Activated naive CD8-positive, alpha-beta T cell treated with anti-CD3 and anti-CD28 coated beads, Interleukin-2, amount 10 ng/mL, durations not matched to agents 7 days and 5 days (primary cell): ENCODE measurements around the gene PRKCSH. TPM values are rescaled to one million over a fixed set of nuclear protein-coding genes. Genes with fewer than 3 reads are reported as not detected.

Experiments
- ATAC-seq: fragments of 150-1000 bp; cut with Tn5 transposase; one replicate; pipeline ENCODE4 v1.10.0; 2021; ENCODE audit warnings: low read depth, moderate library complexity
- POLR2A ChIA-PET: fragments of 350-600 bp; sonication (Branson Sonifier 250); formaldehyde crosslinking; loops from one replicate; lab custom pipeline; 2021; ENCODE audit warnings: antibody characterized with exemption; lab: Charles Lee
- DNase-seq: peaks from one replicate; pipeline ENCODE4 v3.0.0; 2021
- H3K27ac Mint-ChIP-seq: one replicate; pipeline ENCODE4 v1.8.0; 2022; ENCODE audit warnings: mild to moderate bottlenecking, mixed read lengths
- H3K27me3 Mint-ChIP-seq: one replicate; pipeline ENCODE4 v1.8.0; 2022; ENCODE audit warnings: mild to moderate bottlenecking, moderate library complexity, mixed read lengths
- H3K36me3 Mint-ChIP-seq: one replicate; pipeline ENCODE4 v1.8.0; 2021; ENCODE audit warnings: mild to moderate bottlenecking, mixed read lengths
- H3K4me1 Mint-ChIP-seq: one replicate; pipeline ENCODE4 v1.8.0; 2021; ENCODE audit warnings: mixed read lengths
- H3K4me3 Mint-ChIP-seq: one replicate; pipeline ENCODE4 v1.8.0; 2022; ENCODE audit warnings: mild to moderate bottlenecking, moderate library complexity, mixed read lengths
- H3K9me3 Mint-ChIP-seq: one replicate; pipeline ENCODE4 v1.8.0; 2021; ENCODE audit warnings: mixed read lengths
- total RNA-seq, 2 experiments: library from RNA; stranded (reverse); gene quantifications; one replicate each; pipeline ENCODE4 v1.2.3, GENCODE V29; 2021

PRKCSH gene, protein sequence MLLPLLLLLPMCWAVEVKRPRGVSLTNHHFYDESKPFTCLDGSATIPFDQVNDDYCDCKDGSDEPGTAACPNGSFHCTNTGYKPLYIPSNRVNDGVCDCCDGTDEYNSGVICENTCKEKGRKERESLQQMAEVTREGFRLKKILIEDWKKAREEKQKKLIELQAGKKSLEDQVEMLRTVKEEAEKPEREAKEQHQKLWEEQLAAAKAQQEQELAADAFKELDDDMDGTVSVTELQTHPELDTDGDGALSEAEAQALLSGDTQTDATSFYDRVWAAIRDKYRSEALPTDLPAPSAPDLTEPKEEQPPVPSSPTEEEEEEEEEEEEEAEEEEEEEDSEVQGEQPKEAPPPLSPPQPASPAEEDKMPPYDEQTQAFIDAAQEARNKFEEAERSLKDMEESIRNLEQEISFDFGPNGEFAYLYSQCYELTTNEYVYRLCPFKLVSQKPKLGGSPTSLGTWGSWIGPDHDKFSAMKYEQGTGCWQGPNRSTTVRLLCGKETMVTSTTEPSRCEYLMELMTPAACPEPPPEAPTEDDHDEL
- 100 to 1,000 TPM; 297 to 310 TPM for total RNA-seq

DNA sequence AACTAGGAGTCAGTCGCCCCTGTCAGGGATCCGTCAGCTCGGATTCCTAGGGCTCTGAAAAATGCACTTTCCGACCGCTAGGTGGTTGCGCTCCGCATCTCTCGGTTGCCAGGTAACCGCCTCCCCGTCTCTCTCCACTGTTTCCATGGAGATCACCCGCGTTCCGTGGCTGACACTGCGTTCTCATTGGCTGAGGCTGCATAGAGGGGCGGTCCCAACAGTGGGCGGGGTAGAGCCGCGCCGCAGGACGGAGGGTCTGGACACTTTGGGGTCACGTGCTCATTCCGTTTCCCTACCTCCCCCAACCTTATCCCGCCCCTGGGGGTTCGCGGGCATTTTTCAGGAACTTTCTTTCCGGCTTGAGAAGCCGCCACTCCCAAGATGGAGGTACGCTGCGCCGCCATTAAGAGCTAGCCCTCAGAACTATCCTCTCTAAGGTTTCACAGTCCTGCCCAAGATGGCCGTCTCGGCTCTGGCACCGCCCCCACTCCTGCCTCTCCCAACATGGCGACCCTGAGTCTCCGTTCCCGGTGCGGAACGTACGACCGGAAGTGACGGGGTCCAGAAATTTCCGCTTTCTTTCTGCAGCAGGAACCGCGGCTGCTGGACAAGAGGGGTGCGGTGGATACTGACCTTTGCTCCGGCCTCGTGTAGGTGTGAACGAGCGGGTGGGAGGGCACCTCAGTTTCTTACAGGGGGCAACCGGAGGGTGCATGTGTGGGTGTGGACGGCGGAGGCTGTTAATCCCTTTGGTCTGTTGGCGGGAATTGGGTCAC, at the start of gene PRKCSH, which contains the start of gene ODAD3:
PRKCSH (plus strand) TSS at position 579 of the 776 bp plus-strand sequence. CDS start 483 bp downstream, outside the sequence.
ODAD3 (minus strand) TSS at position 65 of the 776 bp plus-strand sequence. CDS start 105 bp downstream, outside the sequence.
- peak within 1 kb of the TSS; percentile 96 for H3K27ac Mint-ChIP-seq
- peak; percentile 96 for DNase-seq
- H3K9me3 Mint-ChIP-seq: no peaks in the 10 kb centered on the region
- peaks cover 2% of the 10 kb centered on the region for H3K27me3 Mint-ChIP-seq
- peak within 1 kb of the TSS; percentile 99 for H3K4me3 Mint-ChIP-seq
- POLR2A ChIA-PET: interaction anchor here (0.6 to 4.1 kb wide), 8 partner anchors 9 to 340 kb away, joined by 3 to 17 read pairs (median 4); partner anchors contain the start of gene SWSAP1
- H3K4me1 Mint-ChIP-seq: peaks cover 12% of the 10 kb centered on the region
- peaks cover 11% of the 10 kb centered on the region for H3K36me3 Mint-ChIP-seq
- peak; percentile 97 for ATAC-seq

DNA sequence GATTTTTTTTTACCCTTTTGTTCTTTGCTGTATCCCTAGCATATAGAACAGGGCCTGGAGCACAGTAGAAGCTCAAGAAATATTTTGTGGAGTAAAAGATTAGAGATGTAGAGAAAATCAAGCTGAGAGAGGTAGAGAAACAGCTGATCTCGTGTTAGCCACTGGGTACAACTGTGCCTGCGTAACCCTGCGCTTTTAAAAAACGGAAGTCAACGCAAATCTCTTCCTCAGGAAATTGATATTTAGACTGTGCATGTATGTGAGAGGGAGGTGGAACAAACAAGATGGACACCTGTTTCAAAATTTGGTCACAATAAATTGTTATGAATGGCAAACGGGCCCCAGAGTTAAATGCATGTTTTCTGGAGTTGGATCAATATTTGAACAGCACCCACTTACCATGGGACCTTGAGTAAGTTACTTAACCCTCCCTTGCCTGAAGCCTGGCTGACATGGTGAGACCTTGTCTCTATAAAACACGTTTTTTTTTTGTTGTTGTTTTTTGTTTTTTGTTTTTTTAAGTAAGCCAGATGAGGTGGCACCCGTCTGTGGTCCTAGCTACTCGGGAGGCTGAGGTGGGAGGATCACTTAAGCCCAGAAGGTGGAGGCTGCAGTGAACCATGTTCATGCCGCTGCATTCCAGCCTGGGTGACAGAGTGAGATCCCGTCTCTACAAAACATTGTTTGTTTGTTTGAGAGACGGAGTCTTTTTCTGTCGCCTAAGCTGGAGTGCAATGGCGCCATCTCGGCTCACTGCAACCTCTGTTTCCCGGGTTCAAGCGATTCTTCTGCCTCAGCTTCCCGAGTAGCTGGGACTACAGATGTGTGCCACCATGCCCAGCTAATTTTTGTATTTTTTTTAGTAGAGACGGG, 48.0 kb upstream of the PRKCSH start:
- no peaks in the 10 kb centered on the region for H3K36me3 Mint-ChIP-seq
- peaks cover 13% of the 10 kb centered on the region for H3K4me1 Mint-ChIP-seq
- H3K27me3 Mint-ChIP-seq: peaks cover 20% of the 10 kb centered on the region
- peak; percentile 66 for ATAC-seq
- H3K9me3 Mint-ChIP-seq: no peaks in the 10 kb centered on the region
- DNase-seq: no peak
- no peak overlapping the region for H3K4me3 Mint-ChIP-seq
- no peak overlapping the region for H3K27ac Mint-ChIP-seq
- POLR2A ChIA-PET: interaction anchor here (1.5 kb wide), 1 partner anchor 13 kb away, joined by 5 read pairs; the partner anchor contains the start of gene SWSAP1

DNA sequence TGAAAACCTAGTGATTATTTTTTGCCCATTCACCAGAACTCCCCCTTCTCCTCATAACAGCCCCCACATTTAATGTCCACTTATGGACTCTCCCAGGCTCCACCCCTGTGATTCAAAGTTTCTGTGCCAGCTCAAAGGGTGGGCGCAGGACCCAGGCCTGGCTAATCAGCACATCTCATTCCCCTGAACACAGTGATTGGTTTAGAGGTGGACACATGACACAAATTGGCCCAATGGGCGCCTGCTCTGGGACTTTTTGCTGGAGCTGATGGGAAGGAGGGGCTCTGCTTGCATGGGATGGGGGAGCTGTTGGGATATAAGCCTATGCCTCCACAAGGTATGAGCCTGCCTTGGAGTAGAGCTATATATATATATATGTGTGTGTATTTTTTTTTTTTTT, 45.1 kb upstream of the PRKCSH start:
- POLR2A ChIA-PET: interaction anchor here (0.6 to 1.8 kb wide), 2 partner anchors 9 to 43 kb away, joined by 3 to 11 read pairs; no protein-coding TSS in a partner anchor
- H3K4me1 Mint-ChIP-seq: peaks cover 11% of the 10 kb centered on the region
- ATAC-seq (no peak), DNase-seq (no peak)
- H3K27me3 Mint-ChIP-seq: peaks cover under 1% of the 10 kb centered on the region
- H3K9me3 Mint-ChIP-seq: no peaks in the 10 kb centered on the region
- H3K27ac Mint-ChIP-seq: no peak overlapping the region
- no peak overlapping the region for H3K4me3 Mint-ChIP-seq
- H3K36me3 Mint-ChIP-seq: no peaks in the 10 kb centered on the region

DNA sequence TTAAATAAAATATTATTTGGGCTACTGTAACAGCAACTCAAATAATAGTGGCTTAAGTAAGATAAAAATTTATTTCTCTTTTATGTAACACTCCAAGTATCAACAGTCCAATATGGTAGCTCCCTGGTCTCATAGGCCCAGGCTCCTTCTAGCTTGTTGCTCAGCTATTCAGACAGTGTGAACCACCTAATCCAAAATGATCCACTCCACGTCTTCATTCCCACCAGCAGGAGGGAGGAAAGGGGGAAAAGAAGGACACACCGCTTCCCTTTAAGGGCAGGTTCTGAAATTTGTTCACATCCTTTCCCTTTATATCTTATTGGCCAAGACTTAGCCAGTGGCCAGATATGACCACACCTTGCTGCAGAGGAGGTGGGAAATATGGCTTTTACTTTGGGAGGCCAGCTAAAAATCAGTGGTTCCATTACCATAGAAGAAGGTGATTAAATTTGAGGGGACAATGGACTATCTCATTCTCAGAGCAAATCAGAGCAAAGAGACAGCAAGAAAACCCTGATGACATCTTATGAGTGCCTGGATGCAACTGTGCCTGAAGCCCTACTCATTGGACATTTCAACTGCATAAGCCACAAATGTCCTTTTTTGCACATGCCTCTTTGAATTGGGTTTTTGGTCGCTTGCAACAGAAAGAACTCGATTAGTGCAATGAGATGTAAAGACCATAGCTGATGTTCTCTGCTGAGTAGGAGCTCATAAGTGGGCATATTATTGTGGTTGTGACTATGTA, 44.3 kb upstream of the PRKCSH start:
- H3K4me1 Mint-ChIP-seq: peaks cover 11% of the 10 kb centered on the region
- no peak overlapping the region for H3K4me3 Mint-ChIP-seq
- H3K9me3 Mint-ChIP-seq: no peaks in the 10 kb centered on the region
- no peaks in the 10 kb centered on the region for H3K36me3 Mint-ChIP-seq
- no peaks in the 10 kb centered on the region for H3K27me3 Mint-ChIP-seq
- H3K27ac Mint-ChIP-seq: no peak overlapping the region
- ATAC-seq (no peak), DNase-seq (no peak)
- POLR2A ChIA-PET: interaction anchor here (0.6 to 1.8 kb wide), 3 partner anchors 10 to 43 kb away, joined by 3 to 11 read pairs (median 4); partner anchors contain the start of gene SWSAP1

DNA sequence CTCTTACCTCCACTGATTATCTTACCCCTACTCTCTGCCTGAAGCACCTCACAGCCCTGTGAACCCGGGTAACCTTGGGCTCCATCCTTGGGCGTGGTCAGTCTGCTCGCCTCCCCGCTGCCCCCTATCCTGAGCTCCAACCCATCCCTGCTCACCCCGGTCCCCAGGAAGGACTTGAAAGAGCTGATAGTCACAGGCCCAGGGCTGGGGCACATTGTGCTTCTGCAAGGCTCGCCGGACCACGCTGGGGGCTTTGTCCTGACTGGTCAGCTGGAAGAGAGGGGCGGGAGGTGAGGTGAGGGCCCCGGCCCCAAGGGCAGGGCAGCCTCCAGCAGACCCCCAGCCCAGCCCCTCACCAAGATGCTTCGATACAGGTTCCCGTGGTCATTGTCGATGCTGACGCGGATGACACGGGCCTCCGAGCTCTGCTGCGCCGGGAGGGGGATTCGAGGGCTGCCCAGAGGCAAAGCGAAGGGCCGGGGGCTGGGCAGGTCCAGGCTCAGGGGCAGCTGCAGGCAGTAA, 38.3 kb upstream of the PRKCSH start:
- Mint-ChIP-seq H3K9me3 (no peaks in the 10 kb centered on the region), H3K4me3 (no peak overlapping the region), H3K27ac (no peak overlapping the region), H3K27me3 (no peaks in the 10 kb centered on the region), H3K36me3 (no peaks in the 10 kb centered on the region), H3K4me1 (peaks cover 7% of the 10 kb centered on the region)
- DNase-seq (no peak), ATAC-seq (no peak)
- POLR2A ChIA-PET: no interaction called here

DNA sequence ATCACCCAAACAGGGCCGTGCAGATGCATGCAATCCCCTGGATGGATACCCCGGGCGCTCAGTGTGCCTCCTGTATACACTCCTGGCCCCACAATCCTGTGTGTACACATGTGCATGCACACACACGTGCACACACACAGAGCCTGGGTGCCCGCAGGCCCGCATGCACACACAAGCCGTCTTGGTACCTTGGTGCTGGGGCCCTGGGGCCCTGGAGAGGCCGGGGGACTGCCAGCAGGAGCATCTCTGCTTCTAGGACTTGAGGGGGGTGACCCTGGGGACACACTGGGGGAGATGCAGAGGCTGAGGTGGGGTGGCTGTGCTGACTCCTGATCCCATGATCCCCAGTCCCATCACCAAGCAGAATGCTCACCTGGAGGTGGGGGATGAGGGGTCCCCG, 35.8 kb upstream of the PRKCSH start:
- ATAC-seq (no peak), DNase-seq (no peak)
- H3K36me3 Mint-ChIP-seq: no peaks in the 10 kb centered on the region
- no peak overlapping the region for H3K4me3 Mint-ChIP-seq
- H3K9me3 Mint-ChIP-seq: no peaks in the 10 kb centered on the region
- POLR2A ChIA-PET: no interaction called here
- H3K4me1 Mint-ChIP-seq: peaks cover 4% of the 10 kb centered on the region
- H3K27me3 Mint-ChIP-seq: no peaks in the 10 kb centered on the region
- H3K27ac Mint-ChIP-seq: no peak overlapping the region

DNA sequence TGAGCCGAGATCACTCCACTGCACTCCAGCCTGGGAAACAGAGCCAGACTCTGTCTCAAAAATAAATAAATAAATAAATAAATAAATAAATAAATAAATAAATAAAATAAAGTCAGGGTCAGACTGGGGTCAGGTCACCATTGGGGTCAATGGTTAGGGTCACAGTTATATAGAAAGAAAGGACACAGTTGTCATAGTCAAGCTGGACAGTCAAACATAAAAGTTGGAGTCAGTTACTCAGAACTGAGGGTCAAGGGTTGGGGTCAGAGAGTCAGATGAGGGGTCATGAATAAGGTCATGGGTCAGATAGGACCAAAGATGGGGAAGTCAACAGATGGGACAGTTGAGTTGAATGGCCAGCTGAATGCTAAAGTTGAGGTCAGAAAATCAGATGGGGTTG, 34.6 kb upstream of the PRKCSH start:
- POLR2A ChIA-PET: no interaction called here
- no peak for DNase-seq
- ATAC-seq: no peak

DNA sequence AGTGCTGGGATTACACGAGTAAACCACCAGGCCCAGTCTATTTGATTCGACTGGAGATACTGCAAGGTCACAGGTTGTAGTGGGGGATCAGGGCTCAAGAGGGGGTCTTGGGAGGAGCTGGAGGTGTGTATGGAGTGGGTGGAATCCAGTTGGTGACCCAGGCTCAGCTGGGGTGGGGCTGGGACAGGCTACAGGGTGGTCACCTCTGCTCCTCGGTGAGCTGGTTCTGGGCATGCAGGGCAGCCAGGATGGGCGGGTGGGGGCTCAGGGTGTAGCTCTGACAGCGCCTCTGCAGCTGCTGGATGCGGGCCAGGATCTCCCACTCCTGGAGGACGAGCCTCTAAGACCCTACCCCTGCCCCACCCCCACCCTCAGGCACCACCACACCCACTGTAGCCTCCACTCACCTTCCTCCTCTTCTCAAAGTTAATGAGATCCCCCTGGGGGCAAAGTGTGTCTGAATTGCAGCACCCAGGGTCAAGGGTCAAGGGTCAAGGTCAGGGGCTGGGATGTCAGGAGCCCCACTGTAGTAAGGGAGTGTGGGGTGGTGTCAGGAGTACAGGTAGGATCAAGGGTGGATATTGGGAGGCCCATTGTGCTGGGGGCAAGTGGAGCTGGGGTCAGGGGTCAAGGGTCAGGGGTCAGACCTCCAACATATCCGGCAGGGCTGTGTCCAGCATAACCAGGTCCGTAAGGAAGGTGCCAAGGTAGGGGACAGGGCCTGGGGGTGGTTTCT, 33.5 kb upstream of the PRKCSH start:
- H3K27me3 Mint-ChIP-seq: peaks cover 10% of the 10 kb centered on the region
- H3K4me3 Mint-ChIP-seq: no peak overlapping the region
- ATAC-seq (no peak), DNase-seq (no peak)
- no peaks in the 10 kb centered on the region for H3K36me3 Mint-ChIP-seq
- no peaks in the 10 kb centered on the region for H3K9me3 Mint-ChIP-seq
- H3K27ac Mint-ChIP-seq: no peak overlapping the region
- POLR2A ChIA-PET: no interaction called here
- peaks cover 2% of the 10 kb centered on the region for H3K4me1 Mint-ChIP-seq

More for the DNA sequence above, 34.6 kb upstream of the PRKCSH start:
- Mint-ChIP-seq H3K27ac (no peak overlapping the region), H3K36me3 (no peaks in the 10 kb centered on the region), H3K9me3 (no peaks in the 10 kb centered on the region), H3K4me1 (peaks cover 2% of the 10 kb centered on the region), H3K27me3 (peaks cover 2% of the 10 kb centered on the region), H3K4me3 (no peak overlapping the region)

DNA sequence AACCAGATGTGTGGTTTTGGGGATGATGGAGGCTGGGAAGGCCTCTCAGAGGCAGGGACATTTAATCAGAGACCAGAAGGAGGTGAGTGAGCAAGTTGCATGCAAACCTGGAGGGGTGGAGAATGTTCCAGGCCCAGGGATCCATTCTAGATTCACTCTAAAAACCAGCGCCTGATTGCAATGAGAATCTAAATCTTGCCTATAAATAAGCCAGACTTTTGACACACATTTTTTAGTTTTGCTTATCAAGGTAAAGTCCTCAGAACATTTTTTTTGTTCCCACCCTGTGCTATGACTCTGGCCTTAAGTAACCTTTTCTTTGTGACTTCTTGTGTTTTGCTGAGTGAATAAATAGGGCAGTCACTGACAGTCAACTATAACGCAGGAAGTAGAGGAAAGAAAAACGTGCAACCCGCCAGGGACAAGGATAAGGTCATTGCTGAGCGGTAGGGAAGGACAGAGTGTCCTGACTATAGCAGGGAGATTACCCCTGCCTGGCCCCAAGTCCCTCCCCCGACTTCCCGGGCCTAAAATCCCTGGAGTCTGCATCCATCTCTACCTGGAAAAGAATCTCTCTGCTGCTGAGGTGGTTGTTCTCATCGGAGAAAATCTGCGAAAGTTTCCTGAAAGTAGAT, 30.7 kb upstream of the PRKCSH start:
- no peak for ATAC-seq
- Mint-ChIP-seq H3K27me3 (peaks cover 17% of the 10 kb centered on the region), H3K27ac (no peak overlapping the region), H3K4me1 (peaks cover 2% of the 10 kb centered on the region), H3K4me3 (no peak overlapping the region), H3K36me3 (no peaks in the 10 kb centered on the region), H3K9me3 (no peaks in the 10 kb centered on the region)
- POLR2A ChIA-PET: no interaction called here
- DNase-seq: no peak

DNA sequence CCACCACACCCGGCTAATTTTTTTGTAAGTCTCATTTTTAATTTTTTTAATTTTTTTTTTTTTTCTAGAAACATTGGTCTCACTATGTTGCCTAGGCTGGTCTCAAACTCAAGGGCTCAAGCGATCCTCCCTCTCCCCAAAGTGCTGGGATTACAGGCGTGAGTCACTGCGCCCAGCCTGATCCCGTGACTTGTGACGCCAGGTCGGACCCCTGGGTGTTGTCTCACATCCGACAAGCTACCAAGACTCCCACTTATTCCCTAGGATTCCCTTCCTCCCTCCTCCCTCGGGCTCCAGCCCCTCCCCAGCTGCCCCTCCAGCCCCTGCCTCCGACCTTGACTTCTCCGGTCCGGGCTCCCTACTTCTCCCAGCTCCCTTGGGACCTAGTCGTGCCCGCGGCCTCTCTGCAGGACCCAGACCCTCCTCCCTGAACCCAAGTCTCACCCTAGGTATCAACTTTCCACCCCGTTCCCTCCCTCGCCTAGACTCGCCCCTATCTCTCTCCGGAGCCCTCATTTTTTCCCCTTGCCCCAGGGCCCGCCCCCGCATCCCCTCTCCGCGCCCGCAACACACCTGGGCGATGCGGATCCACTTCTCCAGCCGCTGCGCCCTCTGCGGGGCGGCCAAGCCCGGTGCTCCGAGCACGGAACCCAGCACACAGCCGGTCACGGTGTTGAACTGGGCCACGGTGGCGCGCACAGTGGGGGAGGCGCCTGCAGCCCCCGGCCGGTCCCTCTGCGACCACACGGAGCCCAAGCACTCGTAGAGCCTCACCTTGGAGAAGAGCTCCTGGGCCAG, 29.4 kb upstream of the PRKCSH start:
- DNase-seq: peak; percentile 50
- H3K27me3 Mint-ChIP-seq: peaks cover 22% of the 10 kb centered on the region
- peak; percentile 58 for ATAC-seq
- H3K4me3 Mint-ChIP-seq: no peak overlapping the region
- H3K36me3 Mint-ChIP-seq: no peaks in the 10 kb centered on the region
- H3K27ac Mint-ChIP-seq: no peak overlapping the region
- H3K9me3 Mint-ChIP-seq: no peaks in the 10 kb centered on the region
- POLR2A ChIA-PET: interaction anchor here (0.5 to 0.6 kb wide), 2 partner anchors 101 to 435 kb away, joined by 3 read pairs; no protein-coding TSS in a partner anchor
- H3K4me1 Mint-ChIP-seq: no peaks in the 10 kb centered on the region
